NCI-H187 (cell line): ENCODE measurements around the gene ARHGEF25.
A peak's percentile ranks its signal among the peaks of the same experiment; 100 is the strongest.

Source experiments
- DNase-seq, 2 experiments: peaks; one replicate each; lab custom pipeline; 2025; lab: John Stamatoyannopoulos, UW

Gene ARHGEF25

DNA sequence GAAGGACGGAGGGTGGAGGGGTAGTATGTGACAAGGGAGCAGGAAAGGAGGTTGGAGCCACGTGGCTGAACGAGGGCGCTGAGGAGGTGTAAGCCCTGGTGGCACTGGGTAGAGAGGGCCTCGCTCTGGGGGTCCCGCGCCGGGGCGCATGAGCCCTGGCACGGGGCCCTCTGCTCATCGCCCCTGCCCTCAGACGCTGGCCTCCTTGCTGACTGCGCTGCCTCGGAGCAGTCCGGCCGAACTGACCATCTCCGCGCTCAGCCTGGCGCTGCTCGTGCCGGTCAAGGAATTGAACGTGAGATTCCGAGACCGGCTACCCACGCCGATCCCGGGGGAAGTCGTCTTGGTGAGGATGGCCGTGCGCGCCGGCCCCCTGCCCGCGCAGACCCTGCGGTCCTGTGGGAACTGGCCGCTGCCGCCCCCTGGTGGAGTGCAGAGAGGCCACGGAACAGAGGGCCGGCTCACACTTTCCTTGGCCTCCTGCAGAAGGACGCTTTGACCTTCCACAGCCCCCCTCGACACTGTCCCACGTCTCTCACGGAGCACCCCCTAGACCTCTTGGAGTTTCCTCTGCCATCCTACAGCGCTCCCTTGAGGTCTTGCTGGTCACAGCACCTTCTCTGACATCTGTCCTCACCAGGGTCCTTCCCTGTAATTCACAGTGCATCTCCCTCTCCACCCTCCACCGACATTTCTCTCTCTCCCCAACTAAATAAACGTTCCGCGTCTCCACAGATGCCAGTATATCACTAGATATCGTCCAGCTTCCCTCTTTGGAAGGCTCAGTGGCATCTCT lies 10.5 kb downstream of the ARHGEF25 start:
- peak; percentile 25 to 30 for DNase-seq

DNA sequence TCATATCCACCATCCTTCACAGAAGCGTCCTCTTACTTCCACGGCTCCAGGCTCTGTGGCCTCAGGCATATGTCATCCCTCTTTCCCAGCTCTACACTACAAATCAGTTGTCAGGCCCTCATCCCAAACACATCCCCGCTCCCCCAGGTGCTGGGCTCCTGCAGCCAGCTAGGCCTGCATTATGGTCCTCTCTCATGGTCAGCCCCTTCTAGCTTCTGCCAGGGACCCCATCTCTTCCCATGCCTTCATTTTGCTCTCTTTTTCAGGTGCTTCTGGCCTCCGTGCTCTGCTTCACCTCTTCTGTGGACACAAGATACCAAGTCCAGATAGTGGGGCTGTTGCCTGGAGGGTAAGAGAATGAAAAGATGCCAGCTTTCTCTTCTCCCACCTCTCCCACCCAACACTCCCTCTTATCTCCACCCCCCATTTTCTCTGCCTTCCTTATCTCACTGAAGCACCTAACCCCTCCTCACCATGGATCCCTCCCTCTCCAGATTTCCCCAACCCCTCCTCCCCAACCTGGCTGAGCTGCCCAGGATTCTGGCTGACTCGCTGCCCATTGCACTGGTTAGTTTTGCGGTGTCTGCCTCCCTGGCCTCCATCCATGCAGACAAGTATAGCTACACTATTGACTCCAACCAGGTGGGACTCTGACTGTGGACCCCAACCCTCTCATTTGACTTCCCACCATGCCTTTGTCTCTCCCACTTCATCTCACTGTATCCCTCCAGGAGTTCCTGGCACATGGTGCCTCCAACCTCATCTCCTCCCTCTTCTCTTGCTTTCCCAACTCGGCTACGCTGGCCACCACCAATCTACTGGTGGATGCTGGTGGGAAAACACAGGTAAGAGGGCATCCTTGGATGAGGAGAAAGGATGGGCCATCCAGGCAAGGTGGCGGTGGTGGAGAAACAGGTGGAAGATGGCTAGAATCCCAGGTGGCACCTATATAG lies 11.3 kb downstream of the ARHGEF25 start:
- no peak for DNase-seq

DNA sequence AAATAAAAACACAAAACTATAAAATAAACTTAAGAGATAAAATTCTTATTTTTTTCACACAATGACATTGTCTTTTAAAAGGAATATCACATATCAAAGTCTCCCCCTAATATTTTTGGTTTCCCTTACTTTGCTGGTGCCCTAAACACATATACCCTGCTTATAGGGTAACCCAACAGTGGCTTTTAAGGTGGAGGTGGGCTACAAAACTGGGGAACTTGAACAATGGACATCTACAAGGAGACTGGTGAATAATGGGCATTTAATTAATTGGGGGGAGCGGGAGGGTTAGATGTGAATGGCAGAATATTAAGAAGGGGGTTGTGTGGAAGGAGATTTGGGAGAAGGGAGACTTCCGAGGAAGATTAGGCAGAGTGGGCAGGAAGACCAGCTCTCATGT lies 12.2 kb downstream of the ARHGEF25 start:
- DNase-seq: no peak

DNA sequence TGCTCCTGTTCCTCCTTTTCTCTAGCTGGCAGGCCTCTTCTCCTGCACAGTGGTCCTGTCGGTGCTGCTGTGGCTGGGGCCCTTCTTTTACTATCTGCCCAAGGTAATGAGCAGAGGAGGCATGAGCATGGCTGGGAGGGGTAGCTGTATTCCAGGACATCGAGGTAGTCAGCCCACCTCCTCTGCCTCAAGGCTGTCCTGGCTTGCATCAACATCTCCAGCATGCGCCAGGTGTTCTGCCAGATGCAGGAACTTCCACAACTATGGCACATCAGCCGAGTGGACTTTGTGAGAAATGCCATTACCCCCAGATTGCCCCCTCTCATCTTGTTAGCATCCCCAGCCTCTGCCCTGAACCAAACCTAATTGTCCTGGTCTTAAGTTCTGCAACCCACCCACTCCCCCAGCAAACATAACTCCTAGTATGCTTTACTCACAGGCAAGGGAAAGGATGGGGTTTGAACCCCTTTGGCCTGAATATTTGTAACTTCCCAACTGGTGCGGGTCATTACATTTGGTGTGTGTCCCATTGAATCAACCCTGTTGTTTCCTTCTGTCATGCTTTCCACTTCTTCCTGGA lies 12.7 kb downstream of the ARHGEF25 start:
- no peak for DNase-seq

DNA sequence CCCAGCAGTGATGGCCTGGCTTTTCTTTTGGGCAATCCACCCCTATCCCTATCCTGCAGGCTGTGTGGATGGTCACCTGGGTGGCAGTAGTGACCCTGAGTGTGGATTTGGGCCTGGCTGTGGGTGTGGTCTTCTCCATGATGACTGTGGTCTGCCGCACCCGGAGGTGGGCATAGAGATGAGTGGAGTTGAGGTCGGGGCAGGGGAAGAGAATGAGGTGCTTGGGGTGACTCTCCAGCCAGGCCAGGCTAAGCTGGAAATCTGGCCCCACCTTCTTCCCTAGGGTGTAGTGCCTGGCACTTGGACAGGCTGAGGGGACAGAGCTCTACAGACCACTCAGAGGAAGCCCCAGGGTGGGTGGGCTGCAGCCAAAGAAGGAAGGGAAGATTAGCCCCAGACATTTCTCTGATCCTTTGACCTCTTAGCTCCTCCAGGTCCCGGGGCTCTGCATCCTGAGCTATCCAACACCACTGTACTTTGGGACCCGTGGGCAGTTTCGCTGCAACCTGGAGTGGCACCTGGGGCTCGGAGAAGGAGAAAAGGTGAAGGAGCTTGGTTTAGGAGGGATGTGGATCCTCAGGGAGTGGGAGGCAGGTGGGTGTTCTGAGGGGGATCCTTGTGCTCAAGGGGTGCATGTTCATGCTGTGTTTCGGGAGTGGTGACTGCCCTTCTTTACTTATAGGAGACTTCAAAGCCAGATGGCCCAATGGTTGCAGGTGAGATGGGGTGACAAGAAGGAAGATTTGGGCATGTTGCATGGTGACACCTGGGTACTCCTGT lies 13.4 kb downstream of the ARHGEF25 start:
- no peak for DNase-seq

DNA sequence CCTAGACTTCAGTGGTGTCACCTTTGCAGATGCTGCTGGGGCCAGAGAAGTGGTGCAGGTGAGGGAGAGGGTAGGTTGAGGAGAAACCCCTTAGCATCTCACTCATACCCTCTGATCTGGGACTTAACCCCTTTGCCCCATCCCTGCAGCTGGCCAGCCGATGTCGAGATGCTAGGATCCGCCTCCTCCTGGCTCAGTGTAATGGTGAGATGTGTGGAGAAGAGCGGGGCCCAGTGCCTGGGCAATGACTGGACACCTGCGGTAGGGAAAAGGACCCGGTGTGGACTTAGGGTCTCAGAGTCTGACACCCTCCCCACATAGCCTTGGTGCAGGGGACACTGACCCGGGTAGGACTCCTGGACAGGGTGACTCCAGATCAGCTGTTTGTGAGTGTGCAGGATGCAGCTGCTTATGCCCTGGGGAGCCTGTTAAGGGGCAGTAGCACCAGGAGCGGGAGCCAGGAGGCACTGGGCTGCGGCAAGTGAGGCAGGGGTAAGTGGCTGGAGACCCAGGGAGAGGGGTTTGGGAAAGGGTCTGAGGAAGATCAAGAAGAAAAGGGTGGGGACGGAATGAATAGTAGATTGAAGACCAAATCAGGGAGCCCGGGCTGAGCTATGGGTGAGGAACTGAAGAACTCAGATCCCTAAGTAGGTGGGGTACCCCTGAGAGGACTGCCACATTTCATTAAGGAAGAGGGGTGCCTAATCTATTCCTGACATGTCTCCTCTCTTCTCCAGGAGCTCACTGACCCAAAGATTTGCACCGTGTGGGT lies 14.2 kb downstream of the ARHGEF25 start:
- DNase-seq: no peak

DNA sequence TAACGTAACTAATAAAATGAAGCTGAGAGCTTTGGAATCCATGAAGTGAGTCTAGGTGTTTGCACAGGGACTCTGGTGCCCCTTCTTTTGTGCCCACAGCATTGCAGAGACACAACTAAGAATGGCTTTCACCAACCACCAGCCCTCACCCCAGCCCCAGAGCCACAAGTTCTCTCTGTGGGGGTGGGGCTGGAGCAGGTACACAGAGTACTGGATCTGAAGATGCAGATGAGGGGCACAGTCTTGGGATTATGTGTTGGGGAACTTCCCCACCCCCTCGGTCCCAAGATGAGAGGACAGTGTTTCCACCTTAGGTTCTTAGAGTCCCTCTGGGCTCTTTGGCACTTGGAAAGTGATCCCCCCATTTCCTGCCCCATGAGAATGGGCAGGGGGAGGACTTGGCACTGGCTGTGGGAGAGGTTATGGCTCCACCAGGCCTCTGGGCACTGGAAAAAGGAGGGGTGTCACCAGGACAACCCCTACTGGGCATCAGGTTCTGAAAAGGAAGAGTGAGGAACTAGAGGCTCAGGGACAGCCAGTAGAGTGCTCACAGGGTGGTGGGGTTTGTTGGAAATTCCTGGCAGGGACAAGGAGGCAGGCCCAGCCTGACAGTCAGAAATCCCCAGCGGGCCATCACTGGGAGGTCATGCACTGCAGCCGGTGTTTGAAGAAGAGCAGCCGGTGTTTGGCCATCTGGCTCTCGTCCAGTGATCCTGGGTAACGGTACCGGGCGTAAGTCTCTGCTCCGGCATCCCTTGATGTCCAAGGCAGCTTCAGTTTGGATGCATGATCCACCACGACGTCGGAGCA lies 15.1 kb downstream of the ARHGEF25 start:
- DNase-seq: no peak

DNA sequence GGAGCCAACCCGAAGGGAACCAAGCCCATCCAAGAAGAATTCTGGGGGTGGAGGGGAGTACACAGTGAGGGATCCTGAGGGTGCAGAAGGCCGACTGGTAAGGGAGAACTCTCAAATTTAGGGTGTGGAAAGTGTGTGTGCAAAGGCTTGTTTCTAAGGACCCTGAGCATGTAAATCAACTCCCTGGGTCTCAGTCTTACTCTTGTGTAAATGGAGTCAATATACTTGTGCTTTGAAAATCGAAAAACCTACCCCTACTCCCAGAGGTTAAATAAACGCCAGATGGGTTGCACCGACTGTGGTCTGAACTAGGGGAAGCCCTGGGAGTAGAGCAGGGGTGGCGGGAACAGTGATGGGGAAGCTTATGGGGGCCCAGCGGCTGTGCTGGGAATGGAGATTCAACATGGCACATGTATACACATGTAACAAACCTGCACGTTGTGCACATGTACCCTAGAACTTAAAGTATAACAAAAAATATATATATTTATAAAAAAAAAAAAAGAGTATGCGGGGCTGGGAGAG lies 15.7 kb downstream of the ARHGEF25 start:
- no peak for DNase-seq

DNA sequence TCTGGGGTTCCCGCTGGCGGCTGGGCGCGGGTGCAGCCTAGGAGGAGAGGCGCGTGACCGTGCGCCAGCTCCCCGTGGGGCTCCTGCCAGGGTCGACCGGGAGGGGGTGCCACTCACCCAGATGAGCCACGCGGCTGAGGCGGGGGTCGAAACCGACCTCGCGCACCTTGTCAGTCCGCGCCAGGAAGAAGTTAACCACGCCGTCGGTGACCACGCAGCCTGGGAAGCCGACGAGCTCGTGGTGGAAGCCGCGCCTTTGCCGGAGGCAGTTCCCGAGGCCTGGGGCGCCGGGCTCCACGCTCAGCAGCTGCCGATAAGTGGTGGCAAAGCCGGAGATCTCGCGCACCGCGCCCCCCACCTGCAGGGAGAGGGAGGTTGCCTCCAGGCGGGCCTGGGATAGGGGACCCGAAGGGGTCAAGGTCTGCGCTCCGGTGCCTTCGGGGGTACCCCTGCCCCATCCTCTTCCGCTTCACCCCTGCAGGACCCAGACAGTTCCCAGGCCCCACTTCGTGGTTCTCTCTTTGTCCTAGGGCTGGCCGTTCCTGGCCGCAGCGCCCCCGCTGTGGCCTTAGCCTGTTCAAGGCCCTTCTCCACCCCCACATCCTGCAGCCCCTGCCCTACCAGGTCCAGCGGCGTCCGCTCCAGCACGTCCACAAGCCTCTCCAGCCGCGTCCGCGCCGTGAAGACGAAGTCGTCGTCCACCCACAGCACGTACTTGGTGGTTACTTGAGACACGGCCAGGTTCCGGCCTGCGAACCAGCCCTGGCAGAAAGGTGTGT lies 16.5 kb downstream of the ARHGEF25 start:
- DNase-seq: no peak

DNA sequence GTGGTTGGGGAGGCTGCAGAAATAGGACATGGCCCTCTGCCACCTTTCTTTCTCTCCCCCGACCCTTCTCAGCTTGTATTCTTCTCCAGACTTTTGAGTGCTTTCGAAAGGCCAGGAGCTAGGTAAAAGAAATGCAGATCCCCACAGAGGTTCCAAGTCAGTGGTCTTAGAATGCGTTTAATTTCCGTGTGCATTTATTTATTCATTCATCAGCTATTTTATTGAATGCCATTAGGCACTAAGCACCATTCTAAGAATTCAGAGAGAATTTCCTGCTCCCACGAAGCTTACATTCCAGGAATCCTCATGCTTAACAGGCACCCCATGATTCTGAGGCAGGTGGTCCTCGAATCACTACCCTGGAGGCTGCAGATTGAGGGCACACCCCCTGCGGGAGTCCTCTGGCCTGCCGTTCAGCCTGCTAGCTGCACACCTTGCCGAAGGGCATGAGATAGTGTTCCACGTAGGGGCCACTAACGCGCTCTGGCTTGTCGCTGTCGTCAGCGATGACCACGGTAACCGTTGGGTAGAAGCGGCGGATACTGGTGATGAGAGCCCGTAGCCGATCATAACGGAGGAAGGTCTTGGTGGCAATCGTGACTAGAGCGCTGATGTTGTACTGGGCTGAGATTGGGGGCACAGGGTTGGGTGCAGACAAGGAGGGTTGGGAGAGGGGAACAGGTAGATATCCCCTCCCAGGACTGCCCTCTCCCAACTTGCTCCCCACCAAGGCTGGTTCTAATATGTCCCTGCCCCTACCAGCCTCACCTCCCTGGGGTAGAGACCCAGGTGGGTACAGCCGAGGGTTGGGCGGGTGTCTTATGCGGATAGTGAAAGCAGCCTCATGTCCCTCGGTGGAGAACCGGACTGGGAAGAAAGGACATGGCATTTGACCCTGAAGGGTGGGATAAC lies 17.3 kb downstream of the ARHGEF25 start:
- no peak for DNase-seq

DNA sequence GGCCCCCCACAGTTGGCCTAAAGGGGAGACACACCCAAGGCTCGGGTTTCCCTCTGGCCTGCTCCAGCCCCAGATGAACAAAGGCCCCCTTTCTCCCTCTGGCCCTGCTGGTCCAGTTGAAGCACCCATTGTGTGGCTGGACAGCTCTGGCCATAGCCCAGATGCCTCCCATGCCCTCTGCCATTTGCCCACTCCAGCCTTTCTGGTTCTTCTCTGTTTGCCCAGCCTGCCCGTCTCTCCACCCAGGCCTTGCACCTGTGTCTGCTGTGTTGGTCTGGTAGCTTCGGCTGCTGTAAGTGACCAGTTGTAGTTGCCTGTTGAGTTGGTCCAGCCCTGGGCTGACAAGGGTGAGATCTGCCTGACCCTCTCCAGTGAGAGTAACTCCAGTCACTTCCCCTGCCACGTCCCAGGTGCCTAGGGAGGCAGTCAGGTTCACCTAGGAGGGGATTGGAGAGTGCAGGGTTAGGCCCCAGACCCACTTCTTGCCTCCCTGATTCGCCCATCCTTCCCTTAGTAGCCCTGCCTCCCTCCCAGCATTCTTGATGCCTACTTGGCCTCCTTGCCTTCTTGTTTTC lies 18.7 kb downstream of the ARHGEF25 start:
- DNase-seq: no peak

DNA sequence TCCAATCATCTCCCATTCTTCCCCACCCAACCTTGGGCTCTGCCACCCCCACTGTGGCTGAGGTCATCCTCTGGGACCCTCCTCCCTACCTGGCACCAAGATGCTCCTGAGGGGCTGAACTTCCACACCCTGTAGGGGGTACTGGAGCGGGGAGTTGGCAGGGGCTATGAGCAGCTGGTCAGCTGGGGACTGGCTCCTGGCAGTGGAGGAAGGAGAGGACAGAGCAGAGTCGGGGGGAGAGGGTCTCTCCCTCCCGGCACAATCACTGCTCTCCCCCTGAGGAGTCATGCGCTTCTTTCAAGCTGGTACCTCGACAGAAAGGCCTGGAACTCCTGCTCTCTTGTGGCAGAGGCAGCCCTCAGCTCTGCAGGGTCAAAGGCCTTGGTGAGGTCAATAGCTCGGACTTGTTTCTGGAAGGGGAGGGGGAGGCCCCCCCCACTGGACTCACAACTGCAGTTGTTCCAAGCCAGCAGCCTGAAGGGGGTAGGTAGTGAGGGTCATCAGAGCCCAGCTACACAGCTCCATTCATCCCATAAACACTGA lies 19.7 kb downstream of the ARHGEF25 start:
- DNase-seq: no peak

DNA sequence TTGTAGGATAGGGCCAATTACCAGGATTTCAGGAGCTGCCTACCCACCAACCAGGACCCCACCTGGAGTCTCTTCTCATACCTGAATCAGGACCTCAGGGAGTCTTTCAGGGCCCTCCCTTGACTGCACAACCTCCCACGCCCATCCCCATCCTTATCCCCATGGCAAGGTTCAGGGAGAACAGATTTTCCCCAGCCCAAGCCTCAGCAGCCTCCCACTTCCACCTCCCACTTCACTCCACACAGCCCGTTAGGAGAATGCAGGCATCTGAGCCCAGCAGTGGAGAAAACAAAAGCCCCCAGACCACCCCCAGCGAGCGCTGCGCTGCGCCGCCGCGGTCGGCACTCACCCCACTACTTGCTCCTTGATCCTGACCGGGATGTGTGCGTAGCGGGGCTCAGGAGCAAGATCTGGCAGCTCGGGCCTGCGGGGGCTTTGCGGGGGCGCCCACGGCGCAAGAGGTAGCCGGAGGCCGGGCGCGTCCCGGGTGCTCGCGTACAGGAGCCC lies 20.4 kb downstream of the ARHGEF25 start:
- no peak for DNase-seq

DNA sequence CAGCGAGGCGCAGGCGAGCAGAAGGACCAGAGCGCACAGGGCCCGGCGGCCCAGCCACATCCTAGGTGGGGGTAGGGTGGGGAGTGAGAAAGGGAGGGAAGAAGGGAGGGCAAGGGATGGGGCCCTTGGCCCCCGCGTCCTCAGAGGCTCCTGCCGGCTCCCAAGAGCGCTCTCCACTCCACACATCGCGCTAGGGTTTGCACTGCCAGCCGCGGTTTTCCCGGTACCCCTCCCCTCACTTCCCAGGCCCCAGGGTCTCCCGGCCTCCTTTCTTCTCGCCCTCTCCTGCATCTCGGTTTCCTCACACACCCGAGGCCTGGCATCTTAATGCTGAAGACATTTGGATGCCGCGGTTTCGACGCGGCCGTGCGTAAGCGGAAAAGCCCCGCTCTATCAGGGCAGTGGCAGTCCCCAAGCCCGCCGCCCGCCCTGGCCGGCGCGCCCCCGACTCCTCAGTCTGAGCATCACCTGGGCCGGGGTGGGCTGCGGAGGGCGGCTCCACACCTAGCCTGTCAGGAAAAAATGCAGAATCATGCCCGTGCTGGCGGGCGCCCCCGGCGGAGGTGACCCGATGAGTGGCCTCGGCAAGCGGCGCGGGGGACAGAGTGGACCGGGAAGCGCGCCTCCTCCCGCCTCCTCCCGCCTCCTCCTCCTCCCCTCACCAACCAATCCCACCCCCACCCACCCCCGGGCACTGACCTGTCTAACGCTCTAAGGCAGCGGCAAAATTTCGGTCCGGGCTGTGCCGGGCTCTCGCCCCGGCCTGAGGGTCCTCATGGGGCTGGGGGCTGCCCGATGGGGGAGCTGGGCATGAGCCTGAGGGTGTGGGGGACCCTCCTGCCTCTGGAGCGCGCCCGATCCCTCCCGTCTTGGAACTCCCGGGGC lies 21.1 kb downstream of the ARHGEF25 start:
- DNase-seq: no peak

DNA sequence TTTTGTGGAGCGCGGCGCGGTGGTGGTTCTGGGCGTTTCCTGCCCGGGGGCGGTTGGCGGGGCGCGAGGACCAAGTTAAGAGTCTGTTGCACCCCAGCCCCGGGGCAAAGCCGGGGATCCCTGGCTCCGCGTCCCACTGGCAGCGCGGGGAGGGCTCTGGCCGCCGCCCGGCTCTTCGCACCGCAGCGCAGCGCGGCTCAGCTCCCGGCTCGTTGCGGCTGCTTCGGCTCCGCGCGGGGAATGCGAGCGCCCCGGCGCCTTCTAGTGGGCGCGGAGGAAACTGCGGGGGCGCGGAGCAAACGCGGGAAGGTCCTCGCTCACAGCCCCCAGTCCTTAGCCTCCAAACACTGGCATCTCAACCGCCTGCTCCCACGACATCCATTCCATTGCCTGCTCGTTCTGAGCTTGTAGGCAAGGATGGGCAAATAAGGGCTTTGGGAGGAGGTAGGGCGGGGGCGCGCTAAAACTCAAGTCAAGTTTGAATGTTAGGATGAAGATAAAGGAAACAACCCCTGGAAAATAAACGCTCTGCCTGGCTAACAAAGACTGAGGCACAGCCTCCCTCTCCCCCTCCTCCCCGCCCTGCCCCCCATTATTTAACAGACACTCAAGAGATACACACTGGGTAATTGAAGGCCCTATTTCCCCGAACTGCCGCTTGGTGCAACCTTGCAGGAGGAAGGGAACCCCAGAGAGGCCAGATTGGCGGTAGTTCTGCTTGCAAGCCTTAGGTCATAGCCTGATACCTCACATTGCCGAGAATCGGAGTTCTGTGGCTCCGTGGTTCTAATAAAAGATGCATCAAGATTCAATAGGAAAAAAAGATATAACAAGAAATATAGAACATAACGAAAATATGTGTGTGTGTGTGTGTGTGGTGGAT lies 22.0 kb downstream of the ARHGEF25 start, which contains the start of gene B4GALNT1:
Gene B4GALNT1, minus strand, starts transcription at position 244 of the 883 bp plus-strand sequence. CDS start 1,069 bp downstream, outside the sequence.
- peak; percentile 54 to 63 for DNase-seq
